GM06990 (cell line): ENCODE results near the gene IL10RA.

Experiments
- DNase-seq: peaks from one replicate; pipeline ENCODE4 v3.0.0-alpha.2; 2011; ENCODE audit not compliant: insufficient read length; ENCODE audit errors: extremely low read depth
- H3K27me3 ChIP-seq: replicated peaks from 2 replicates; pipeline ENCODE4 v1.6.0; 2011; ENCODE audit warnings: low read length; ENCODE audit not compliant: control insufficient read depth, insufficient read depth
- H3K36me3 ChIP-seq: 2 replicates; pipeline ENCODE4 v1.5.1; 2011; ENCODE audit warnings: low read length; ENCODE audit not compliant: control insufficient read depth, insufficient read depth
- H3K4me3 ChIP-seq: replicated peaks from 2 replicates; pipeline ENCODE4 v1.5.1; 2011; ENCODE audit warnings: low read depth, mild to moderate bottlenecking, control low read depth, low read length
- TF ChIP-seq, protein P1 (sequence below): IDR thresholded peaks from 2 replicates; pipeline ENCODE4 v1.5.1; 2011; ENCODE audit warnings: low read length, control low read depth, mild to moderate bottlenecking, inconsistent platforms; ENCODE audit not compliant: insufficient read depth, poor library complexity, severe bottlenecking

The IL10RA gene

DNA sequence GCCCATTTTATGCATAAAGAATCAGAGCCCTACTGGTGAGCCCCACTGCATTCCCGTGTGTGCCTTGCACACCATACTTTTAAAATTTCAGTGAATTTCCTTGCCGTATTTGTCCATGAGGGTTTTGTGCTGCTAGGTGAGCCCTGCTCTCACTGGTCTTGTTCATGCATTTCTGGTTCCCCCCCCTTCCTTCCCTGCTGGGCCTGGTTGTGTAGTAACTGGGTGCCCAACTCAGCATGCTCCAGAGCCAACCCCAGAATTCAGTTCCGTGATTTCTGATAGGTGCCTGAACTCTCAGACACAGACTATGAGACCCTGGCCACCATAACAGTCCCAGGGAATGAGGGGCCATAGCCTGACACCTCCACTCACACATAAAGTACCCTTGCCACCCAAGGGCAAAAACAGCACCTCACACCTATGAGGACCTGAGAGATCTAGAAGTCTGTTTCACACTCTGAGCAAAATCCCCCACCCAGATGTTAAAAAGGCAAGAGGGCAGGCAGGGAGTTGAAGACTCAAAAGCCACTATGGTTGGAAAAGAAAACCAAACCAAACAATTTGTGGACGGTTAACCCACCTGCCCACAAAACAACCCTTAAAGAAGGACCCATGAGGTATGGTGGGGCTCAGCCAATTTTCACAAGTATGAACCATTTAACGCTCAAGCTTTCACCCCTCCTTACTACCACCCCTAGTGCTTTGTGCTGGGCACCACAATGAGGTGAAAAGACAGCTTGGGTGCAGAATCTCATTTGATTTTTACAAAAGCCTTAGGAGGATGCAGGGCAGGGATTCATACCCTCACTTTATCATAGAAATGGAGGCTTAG lies 16.8 kb upstream of the IL10RA start:
- no peak overlapping the region for H3K4me3 ChIP-seq
- DNase-seq, result no peak
- TF ChIP-seq, protein P1, sequence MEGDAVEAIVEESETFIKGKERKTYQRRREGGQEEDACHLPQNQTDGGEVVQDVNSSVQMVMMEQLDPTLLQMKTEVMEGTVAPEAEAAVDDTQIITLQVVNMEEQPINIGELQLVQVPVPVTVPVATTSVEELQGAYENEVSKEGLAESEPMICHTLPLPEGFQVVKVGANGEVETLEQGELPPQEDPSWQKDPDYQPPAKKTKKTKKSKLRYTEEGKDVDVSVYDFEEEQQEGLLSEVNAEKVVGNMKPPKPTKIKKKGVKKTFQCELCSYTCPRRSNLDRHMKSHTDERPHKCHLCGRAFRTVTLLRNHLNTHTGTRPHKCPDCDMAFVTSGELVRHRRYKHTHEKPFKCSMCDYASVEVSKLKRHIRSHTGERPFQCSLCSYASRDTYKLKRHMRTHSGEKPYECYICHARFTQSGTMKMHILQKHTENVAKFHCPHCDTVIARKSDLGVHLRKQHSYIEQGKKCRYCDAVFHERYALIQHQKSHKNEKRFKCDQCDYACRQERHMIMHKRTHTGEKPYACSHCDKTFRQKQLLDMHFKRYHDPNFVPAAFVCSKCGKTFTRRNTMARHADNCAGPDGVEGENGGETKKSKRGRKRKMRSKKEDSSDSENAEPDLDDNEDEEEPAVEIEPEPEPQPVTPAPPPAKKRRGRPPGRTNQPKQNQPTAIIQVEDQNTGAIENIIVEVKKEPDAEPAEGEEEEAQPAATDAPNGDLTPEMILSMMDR, result no peak
- no peaks in the 10 kb centered on the region for H3K27me3 ChIP-seq
- no peaks in the 10 kb centered on the region for H3K36me3 ChIP-seq

DNA sequence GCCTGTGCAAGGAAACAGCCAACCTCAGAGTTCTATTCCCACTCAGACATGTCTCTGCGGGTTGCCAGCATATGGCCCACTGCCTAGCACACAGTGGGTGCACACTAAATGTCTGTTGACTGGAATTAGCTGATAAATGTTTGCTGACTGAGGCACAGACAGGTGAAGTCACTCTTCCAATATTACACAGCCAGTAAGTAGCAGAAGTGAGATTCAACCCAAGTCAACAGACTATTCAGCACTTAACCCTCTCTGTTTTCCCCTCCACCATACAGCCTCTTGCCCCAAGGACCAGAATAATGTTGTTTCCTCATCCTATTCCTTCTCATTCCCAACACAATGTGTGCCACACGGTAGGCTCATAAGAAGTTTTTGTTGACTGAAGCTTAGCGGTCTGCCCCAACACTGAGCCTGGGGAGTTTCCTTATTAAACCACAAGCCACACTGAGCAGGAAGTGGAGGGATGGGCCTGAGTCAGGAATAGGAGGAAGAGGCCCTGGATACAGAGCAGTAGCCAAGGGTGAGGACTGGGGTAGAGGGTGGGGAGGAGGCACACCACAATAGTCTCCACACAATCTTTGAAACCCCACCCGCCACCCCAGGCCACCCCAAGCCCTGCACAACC lies 15.7 kb upstream of the IL10RA start:
- Histone ChIP-seq H3K36me3 (no peaks in the 10 kb centered on the region), H3K27me3 (no peaks in the 10 kb centered on the region), H3K4me3 (no peak overlapping the region)
- no peak for DNase-seq
- TF ChIP-seq, protein P1, result no peak

DNA sequence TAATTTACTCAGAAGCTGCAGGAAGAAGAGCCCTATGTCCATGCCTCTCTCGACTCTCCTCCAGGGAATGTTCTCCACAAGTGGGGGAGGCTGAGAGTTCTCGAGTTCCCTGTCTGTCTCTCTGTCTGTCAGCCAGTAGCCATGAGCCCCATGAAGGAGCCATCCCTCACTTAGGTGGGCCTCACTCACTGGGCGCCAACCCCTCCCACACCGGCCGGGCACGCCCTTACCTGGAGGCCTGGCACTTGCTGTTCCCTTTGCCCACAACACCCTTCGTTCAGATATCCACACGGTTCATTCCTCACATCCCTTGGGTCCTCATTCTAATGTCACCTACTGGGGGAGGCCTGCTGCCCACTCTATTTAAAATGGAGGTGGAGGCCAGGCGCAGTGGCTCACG lies 14.2 kb upstream of the IL10RA start:
- Histone ChIP-seq H3K36me3 (no peaks in the 10 kb centered on the region), H3K27me3 (no peaks in the 10 kb centered on the region), H3K4me3 (no peak overlapping the region)
- no peak for DNase-seq
- TF ChIP-seq, protein P1, result no peak

DNA sequence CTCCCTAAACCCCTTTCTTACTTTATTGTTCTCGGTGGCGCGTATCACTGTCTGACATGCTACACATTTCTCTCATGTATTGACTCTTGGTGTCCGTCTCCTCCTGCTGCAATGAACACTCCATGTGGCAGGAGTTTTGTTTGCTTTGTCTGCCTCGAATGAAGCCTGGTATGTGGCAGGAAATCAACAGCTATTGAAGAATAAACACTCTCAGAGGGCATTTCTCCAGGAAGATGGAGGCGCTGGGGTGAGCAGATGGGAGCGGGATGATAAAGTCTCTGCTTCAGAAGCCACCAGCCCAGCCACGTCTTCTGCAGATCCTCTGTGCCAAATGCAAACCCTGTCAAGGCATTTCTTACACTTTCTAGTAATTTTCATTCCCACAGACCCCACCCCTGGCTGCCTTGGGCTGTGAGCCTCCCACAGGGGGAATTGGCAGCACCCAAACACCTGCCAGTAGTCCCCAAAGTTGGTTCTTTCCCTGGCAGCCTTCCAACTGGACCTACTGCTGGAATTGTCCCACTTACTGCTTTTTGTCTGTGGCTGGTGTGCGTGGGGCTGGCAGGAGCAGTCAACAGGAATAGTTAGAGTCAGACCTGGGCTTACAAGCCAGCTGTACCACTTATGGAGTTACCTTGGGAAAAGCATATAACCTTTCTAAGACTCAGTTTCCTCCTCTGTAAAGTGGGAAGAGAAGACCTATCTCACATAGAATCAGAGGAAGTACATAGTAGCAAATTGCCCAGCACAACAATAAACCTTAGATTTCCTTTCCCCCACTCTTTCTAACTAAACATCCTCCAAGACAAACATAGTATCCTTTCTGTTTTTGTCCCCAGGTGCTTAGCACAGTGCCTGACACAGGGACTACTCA lies 13.3 kb upstream of the IL10RA start:
- TF ChIP-seq, protein P1, result no peak
- Histone ChIP-seq H3K36me3 (no peaks in the 10 kb centered on the region), H3K27me3 (no peaks in the 10 kb centered on the region)

GRCh38 chr11:117973503-117973860 lies 12.7 kb upstream of the IL10RA start:
- Histone ChIP-seq H3K4me3 (no peak overlapping the region), H3K36me3 (no peaks in the 10 kb centered on the region), H3K27me3 (no peaks in the 10 kb centered on the region)
- DNase-seq, result no peak
- TF ChIP-seq, protein P1, result no peak

More for the DNA sequence above, 13.3 kb upstream of the IL10RA start:
- no peak overlapping the region for H3K4me3 ChIP-seq
- DNase-seq, result no peak
